Bronchial epithelial cell (primary cell): ENCODE data around the gene ORMDL2. TPM values are rescaled to one million over a fixed set of nuclear protein-coding genes. Genes with fewer than 3 reads are reported as not detected.
"Not testable (repeated sequence)": the region's sequence is repeated elsewhere in the genome, so short reads cannot be mapped to it uniquely, and the experiment has no call there.

ENCODE experiments used
- DNase-seq: peaks from one replicate; pipeline ENCODE4 v3.0.0-alpha.2; 2010; ENCODE audit warnings: low read depth
- FAIRE-seq: peaks from 2 replicates; lab custom pipeline; 2011; peaks lifted over from hg19 to GRCh38; lab: Jason Lieb, UNC
- H3K27me3 ChIP-seq: 2 replicates; pipeline ENCODE4 v1.5.1; 2011; ENCODE audit warnings: low read length; ENCODE audit not compliant: control insufficient read depth, insufficient read depth
- H3K36me3 ChIP-seq: 2 replicates; pipeline ENCODE4 v1.5.1; 2011; ENCODE audit warnings: low read length; ENCODE audit not compliant: control insufficient read depth, insufficient read depth
- H3K4me3 ChIP-seq: 2 replicates; pipeline ENCODE4 v1.5.1; 2011; ENCODE audit warnings: mild to moderate bottlenecking, low read depth, low read length, control low read depth
- total RNA-seq: library from RNA; depleted of rRNA; stranded (reverse); fragments of >200 nt; gene quantifications from 2 replicates; pipeline ENCODE4 v1.2.1, GENCODE V29; 2014
- TF ChIP-seq, protein P1 (sequence below): IDR thresholded peaks from 2 replicates; pipeline ENCODE4 v1.5.1; 2011; ENCODE audit warnings: mild to moderate bottlenecking, moderate library complexity, low read length, control low read depth, inconsistent platforms; ENCODE audit not compliant: insufficient read depth, severe bottlenecking

ORMDL2 gene
- total RNA-seq, 1 donor from 2014 or later: 46.1 TPM

DNA sequence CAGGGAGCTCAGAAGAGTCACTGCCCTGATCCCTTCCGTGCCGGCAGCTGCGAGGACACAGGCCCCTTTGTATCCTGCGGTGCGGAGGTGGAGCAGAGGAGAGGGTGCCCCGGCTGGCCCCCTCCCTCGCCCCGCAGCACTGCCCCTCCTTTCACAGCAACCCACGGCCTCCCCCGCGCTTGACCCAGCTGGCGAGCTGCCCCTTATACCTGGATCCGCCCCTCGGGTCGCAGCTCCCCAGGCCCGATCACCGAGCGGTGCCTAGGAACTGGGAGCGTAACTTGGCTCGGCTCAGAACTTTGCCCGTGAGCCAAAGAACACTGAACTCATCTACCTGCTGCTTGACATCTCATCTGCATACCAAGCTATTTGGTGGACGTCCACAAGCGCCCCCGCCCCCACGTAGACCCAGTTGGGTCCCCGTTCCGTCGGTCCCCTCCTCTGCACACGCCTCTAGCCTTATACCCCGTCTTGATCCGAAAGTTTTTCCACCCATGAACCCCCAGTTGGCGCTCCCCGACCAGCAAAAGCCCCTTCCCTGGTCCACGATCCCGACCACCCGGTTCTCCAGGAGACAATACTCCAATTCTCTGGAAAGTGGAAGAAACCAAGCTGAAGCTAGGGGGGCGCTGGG lies 12.2 kb downstream of the ORMDL2 start:
- TF ChIP-seq, protein P1, sequence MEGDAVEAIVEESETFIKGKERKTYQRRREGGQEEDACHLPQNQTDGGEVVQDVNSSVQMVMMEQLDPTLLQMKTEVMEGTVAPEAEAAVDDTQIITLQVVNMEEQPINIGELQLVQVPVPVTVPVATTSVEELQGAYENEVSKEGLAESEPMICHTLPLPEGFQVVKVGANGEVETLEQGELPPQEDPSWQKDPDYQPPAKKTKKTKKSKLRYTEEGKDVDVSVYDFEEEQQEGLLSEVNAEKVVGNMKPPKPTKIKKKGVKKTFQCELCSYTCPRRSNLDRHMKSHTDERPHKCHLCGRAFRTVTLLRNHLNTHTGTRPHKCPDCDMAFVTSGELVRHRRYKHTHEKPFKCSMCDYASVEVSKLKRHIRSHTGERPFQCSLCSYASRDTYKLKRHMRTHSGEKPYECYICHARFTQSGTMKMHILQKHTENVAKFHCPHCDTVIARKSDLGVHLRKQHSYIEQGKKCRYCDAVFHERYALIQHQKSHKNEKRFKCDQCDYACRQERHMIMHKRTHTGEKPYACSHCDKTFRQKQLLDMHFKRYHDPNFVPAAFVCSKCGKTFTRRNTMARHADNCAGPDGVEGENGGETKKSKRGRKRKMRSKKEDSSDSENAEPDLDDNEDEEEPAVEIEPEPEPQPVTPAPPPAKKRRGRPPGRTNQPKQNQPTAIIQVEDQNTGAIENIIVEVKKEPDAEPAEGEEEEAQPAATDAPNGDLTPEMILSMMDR: no peak
- Histone ChIP-seq H3K36me3 (peaks cover 1% of the 10 kb centered on the region), H3K4me3 (peak overlapping the region; percentile 73), H3K27me3 (no peaks in the 10 kb centered on the region)
- FAIRE-seq (no peak), DNase-seq (no peak)

DNA sequence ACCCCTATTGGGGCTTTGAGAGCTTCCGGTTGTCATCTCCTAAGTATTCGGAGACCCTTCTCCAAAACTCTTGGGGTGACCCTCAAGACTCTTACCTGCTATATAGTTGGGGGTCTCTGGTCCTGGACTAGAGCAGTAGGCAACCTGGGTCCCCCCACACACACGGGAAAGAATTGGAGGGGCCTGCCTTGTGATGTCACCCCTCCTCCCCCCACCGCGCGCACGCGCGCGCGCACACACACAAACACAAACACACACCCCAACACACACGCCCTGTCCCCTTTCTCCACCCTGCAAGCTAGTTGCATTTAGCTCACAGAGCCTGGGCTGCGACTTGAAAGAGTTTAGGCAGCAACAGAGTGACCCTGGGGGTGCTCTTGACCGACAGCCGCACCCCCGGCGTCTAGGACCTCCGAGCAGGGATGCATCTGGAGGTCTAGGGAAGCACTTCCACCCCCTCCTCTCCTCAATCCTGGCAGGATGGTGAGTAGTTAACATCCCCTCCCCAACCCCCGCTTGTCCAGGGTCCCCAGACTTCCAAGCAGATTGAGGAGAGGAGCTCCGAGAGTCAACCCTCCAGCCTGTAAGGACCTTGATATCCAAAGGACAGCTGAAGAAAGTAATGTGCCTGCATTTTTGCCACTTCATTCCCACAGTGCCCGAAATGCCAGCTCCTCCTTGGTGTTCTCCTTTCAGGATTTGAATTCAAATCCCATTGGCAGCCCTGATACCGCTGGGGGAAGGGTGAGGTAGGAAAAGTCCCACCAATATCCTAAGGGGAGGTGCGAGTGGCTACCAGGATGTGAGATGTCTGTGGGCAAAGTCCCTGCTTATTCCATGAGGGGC lies 13.0 kb downstream of the ORMDL2 start:
- DNase-seq (no peak), FAIRE-seq (no peak)

DNA sequence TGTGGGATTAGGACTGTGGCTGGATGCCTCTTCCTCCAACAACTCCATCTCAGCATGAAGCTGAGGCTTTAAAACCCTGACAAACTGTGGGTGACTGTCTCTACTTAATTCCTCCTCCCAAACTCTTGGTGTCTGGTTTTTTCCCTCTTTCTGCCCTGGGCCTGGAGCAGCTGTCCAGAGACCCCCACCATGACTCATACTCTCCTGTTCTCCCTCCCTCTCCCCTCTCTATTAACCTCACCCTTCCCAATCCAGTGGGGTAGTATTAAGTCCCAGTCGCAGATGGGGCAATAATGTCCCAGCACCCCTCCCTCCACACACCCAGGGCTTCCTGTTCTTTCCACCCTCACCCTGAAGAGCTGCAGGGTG lies 13.6 kb downstream of the ORMDL2 start:
- no peak for DNase-seq
- Histone ChIP-seq H3K36me3 (peaks cover 1% of the 10 kb centered on the region), H3K27me3 (no peaks in the 10 kb centered on the region), H3K4me3 (no peak overlapping the region)
- TF ChIP-seq, protein P1: no peak
- FAIRE-seq: no peak

More for the DNA sequence above, 13.0 kb downstream of the ORMDL2 start:
- peaks cover 1% of the 10 kb centered on the region for H3K36me3 ChIP-seq
- H3K4me3 ChIP-seq: peak overlapping the region; percentile 73
- H3K27me3 ChIP-seq: no peaks in the 10 kb centered on the region
- TF ChIP-seq, protein P1: no peak

DNA sequence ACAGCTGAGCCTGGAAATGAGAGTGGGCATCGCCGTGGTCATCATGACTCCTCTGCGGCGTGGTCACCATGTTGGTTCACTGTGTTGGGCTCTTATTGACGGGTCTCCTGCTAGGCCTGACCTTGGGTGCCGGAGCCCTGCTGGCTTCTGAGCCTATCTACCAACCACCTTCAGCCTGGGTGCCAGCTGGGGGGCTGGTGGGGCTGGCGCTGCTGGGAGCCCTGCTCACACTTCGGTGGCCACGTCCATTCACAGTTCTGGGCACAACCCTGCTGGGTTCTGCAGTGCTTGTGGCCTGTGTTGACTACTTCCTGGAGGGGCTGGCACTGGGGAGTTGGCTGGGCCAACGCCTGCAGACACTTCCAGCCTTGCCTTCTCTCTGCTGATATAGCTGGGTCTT lies 15.2 kb downstream of the ORMDL2 start:
- H3K36me3 ChIP-seq: no peaks in the 10 kb centered on the region
- FAIRE-seq: no peak

DNA sequence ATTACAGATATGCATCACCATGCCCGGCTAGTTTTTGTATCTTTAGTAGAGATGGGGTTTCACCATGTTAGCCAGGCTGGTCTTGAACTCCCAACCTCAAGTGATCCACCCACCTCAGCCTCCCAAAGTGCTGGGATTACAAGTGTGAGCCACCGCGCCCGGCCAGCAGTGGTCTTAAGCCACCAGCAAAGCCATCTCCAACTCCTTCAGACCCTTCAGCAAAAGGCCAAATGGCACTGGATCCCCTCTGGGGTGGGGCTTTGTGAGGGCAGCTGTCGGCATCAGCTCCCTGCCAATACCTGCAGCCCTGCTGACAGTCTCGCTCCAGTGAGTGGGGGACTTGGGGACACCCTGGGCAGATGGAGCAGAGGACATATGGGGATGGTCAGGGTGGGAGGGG lies 16.6 kb downstream of the ORMDL2 start:
- not testable (repeated sequence) for FAIRE-seq, DNase-seq, H3K4me3 ChIP-seq, H3K27me3 ChIP-seq, H3K36me3 ChIP-seq

More for the DNA sequence above, 15.2 kb downstream of the ORMDL2 start:
- TF ChIP-seq, protein P1: no peak
- no peak overlapping the region for H3K4me3 ChIP-seq
- no peaks in the 10 kb centered on the region for H3K27me3 ChIP-seq
- no peak for DNase-seq

DNA sequence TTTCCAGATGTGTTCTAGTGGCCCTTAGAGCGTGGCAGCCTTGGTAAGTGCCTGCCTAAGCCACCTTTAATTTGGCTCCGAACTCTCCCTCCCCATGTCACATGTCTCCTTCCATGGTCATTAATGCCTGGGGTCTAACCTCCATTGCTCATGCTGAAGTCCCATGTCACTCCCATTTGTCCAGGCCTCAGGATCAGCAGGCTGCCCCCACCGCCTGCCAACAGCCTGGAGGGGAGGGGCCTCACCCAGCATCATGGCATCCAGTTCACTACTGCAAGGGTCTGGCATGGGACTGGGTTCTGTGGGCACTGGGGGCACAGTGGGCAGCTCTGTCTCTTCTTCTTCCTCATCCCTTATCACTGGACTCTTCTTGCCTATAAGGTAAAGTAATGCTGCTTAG lies 20.5 kb downstream of the ORMDL2 start:
- DNase-seq (no peak), FAIRE-seq (no peak)
- TF ChIP-seq, protein P1: no peak
- H3K36me3 ChIP-seq: no peaks in the 10 kb centered on the region
- no peaks in the 10 kb centered on the region for H3K27me3 ChIP-seq
- no peak overlapping the region for H3K4me3 ChIP-seq
